G401 (cell line): ENCODE measurements around the gene LAMA2. TPM values are rescaled to one million over a fixed set of nuclear protein-coding genes. Genes with fewer than 3 reads are reported as not detected.

Source experiments
- DNase-seq: peaks from one replicate; pipeline ENCODE4 v3.0.0-alpha.2; 2015; ENCODE audit warnings: low spot score
- in situ Hi-C: cut with HindIII; loops from 2 replicates; pipeline ENCODE4 v1.10.0; 2016; ENCODE audit warnings: low sequenced_read_pairs, mixed read lengths
- total RNA-seq: library from RNA; depleted of rRNA; stranded (reverse); fragments of >200 nt; shearing (Covaris generic); gene quantifications from 2 replicates; pipeline ENCODE4 v1.2.3, GENCODE V29; 2014

LAMA2 gene
- total RNA-seq, 1 experiment from 2014 or later: not detected

DNA sequence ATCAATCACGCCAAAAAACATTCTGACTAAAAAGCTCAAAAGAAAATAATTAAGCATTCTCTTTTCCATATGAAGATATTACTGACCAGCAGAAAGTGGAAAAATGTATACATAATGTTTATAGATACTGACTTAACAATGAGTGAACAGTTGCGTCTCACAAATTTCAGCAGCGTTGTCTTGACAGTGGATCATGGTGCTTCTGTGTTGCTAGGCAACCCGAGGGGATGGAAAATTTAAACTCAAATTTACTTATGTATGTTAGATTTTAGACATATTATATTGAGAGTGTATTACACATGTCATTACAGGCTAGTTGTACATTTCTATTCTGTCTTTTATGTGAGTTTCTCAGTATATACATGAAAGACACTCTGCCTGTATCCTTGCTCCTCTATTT, 110.2 kb downstream of the LAMA2 start:
- in situ Hi-C loops: no loop called here

DNA sequence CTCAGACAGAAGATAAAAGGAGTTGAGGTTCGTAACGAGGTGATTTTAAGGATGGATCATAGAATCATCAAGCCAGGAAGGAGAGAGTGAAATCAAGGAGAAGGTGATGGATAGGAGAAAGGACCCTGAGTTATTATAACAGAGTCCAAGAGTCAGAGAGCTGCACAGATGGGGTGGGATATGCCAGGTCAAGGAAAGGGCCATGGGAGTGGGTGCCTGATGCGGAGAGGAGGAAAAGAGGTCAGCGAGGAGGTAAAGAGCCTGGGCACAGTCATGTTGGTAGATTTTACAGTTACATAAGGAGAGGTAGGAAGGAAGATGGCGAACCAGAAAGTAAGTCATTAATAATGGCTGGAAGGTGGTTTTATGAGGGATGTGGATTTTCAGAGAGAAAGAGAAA, 114.9 kb downstream of the LAMA2 start:
- in situ Hi-C loops: no loop called here
- no peak for DNase-seq

More for the DNA sequence above, 110.2 kb downstream of the LAMA2 start:
- no peak for DNase-seq

- in situ Hi-C loops: no loop called here
Measured at GRCh38 chr6:129006724-129007514, 124.0 kb downstream of the LAMA2 start.

GRCh38 chr6:129007701-129008373, 124.9 kb downstream of the LAMA2 start:
- in situ Hi-C loops: no loop called here
- no peak for DNase-seq

More at GRCh38 chr6:129006724-129007514, 124.0 kb downstream of the LAMA2 start:
- DNase-seq: no peak

DNA sequence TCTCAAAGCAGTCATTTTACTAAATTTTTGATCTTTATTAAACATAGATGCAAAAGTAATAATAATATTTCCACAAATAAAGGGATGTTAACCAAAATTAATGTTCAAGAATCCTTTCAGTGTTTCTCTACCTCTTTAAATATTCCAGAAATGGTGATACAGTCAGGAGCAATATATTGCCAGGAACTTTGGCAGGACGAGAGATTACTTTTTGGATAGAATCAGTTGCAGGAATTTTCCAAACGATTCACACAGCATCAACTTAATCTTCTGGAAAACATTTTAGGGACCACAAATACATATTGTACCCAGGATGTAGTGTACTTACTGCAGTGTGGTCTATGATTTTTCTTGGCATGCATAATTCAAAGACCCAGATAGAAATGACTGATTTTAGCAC, 125.7 kb downstream of the LAMA2 start:
- DNase-seq: no peak

GRCh38 chr6:129009851-129010250, 126.9 kb downstream of the LAMA2 start:
- no peak for DNase-seq
- in situ Hi-C loops: no loop called here

More for the DNA sequence above, 125.7 kb downstream of the LAMA2 start:
- in situ Hi-C loops: no loop called here

GRCh38 chr6:129014302-129014701, 131.4 kb downstream of the LAMA2 start:
- in situ Hi-C loops: no loop called here
- no peak for DNase-seq

DNA sequence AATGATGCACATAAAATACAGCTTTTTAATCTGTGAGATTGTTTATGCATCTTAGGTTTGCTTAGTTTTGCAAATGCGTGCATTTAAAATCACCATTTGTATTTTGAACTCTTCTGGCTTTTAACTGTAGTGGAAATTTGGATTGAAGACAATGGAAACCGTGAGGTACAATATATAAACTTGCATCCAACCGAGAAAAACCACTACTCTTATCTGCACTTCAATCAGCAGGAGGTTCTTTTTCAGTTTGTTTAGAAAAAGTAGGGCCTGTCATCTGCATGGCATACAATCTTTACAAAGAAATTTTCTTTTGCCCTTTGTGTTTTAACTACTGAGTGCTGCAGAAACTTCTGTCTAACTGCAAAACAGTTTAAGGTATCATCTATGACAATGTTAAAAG, 132.8 kb downstream of the LAMA2 start:
- no peak for DNase-seq
- in situ Hi-C loops: no loop called here

DNA sequence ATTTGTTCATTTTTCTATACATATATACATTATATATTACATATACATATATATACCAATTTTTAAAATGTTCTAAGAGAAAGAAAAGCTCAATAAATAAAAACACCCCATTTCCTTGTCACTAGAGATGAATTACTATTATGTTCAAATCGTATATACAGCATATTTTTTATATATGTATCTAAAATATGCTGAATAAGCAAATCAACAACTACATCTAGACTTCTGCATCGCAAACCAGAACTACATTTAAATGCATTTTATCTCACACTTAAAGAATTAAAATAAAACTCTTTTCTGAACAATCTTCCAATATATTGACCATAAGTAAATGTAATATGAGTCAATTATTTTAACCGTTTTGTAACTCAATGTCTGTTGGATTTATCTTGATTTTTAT, 133.9 kb downstream of the LAMA2 start:
- no peak for DNase-seq
- in situ Hi-C loops: no loop called here

GRCh38 chr6:129022011-129022553, 139.1 kb downstream of the LAMA2 start:
- no peak for DNase-seq
- in situ Hi-C loops: no loop called here

DNA sequence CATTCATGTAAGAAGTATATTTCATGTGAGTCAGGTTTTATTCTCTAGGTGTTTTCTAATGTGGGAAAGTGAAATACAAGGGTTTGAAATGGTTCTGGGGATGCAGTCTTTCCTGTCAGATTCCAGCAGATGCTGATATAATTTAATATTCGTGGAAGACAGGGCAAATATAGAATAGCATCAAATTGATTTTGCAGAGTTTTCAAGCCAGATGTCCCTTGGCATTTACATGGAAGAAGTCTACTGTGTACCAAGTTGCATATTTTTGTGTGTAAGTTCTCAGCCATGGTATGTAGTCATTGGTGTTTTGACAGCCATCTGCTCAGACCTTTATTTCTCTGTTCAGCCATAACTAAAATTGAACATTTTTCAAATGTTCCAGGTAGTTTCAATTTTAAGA, 143.7 kb downstream of the LAMA2 start:
- no peak for DNase-seq

GRCh38 chr6:129029778-129030177, 146.8 kb downstream of the LAMA2 start:
- no peak for DNase-seq
- in situ Hi-C loops: no loop called here

More for the DNA sequence above, 143.7 kb downstream of the LAMA2 start:
- in situ Hi-C loops: no loop called here

DNA sequence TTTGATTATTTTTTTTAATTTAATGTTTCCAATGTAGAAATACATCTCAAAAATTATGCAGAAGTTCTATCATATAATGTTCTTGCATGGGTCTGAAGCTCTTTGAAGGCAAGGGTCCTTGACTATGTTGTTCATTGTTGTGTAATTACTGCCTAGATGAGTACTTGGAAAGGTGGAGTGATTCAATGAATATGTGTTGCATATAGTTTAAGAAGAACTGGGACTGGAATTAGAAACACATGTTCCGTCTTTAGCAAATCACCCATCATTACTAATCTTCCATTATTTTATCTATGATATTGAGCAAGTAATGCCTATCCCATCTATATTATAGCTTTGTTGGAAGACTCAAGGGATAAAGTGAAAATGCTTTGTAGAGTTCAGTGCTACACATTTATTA, 147.3 kb downstream of the LAMA2 start:
- in situ Hi-C loops: no loop called here
- DNase-seq: no peak

DNA sequence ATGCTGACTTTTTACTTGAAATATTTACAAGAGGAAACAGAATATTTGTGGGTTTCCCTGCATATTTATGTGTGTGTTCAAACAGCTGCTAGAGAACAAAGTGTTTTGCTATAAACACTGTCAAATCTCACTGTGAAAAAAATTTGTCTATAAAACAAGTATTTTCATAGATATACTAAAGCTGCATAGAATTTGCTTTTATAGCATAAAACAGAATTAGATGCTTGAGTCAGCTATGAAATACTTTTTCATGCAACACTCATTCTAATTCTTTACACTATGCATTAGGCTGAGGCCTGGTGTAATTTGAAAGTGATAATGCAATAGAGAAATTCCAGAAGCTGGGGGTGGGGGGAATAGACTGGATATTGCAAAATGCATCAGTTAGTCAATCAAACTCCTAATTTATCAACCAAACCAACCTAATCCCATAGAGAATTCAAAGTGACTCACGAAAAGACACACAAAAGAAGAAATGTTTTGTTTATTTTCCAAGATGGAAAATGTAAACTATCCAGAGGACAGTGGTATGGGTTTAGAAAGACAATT, 148.2 kb downstream of the LAMA2 start:
- DNase-seq: no peak
- in situ Hi-C loops: no loop called here

DNA sequence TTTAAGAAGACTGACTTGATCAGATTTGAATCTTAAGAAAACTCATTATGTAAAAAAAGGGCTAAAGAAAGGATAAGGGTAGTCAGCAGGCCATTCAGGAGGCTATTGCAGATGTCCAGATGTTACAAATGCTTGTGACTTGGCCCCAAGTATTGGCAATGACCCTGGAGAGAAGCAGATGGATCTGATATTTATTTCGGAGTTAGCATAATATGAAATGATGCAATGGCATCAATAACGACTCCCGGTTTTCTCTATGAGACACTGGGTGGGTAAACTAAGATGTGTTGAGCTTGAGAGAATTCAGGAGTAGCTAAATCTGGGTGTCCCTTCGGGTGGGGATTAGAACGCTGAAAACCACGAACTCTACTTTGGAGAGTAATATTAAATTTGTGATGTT, 149.7 kb downstream of the LAMA2 start:
- no peak for DNase-seq
- in situ Hi-C loops: no loop called here

DNA sequence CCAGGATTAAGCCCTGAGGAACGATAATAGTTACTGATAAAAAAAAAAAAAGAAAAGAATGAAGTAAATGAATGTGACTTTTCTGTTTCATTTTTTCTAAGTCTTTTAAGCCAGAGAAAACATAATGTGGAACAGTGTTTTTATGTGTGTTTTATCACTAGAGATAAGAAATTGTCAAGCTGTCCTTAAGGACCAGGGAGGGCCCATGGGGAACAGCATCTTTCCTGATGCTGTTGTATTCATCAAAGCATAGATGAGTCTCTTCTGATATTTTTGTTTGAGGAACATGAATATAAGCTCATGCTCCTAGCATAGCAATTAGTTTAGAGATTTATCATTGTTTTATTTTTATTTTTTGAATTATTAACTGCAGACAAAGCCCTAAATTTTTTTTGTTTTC, 150.2 kb downstream of the LAMA2 start:
- in situ Hi-C loops: no loop called here
- DNase-seq: no peak

DNA sequence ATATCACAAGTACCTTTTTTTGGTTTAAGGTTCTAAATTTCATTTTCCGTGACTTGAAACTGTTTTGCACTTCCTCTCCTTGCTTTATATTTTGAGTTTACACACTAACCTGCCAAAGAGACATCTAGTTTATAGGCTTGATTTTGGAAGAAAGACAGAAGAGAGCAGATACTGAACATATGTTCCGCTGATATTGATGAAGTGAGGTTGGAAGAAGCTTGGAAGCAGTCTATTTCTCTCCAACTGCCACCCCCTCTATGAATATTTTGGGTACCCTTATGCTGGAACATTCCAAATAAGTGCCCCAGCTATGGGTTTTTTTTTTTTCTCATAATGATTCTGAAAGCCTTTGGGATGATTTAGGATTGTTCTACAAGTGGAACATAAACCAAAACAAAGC, 150.6 kb downstream of the LAMA2 start:
- in situ Hi-C loops: no loop called here
- no peak for DNase-seq

GRCh38 chr6:129041563-129041962, 158.6 kb downstream of the LAMA2 start:
- no peak for DNase-seq
- in situ Hi-C loops: no loop called here

DNA sequence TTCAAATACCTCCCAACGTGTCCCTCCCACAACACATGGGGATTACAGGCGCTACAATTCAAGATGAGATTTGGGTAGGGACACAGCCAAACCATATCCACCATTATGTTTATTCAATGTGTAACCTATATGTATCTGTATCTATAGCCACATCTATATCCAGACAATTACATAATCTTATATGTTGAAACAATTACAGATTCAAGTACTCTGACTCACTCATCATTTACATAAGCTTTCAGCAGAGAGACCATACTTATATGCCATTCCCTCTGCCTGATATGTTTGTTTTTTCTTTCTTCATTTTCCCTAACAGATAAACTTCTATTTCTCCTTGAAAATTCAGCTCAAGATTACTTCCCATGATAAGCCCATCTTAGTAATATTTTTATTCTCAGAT, 163.6 kb downstream of the LAMA2 start:
- no peak for DNase-seq
- in situ Hi-C loops: no loop called here

GRCh38 chr6:129047834-129048233, 164.9 kb downstream of the LAMA2 start:
- no peak for DNase-seq
- in situ Hi-C loops: no loop called here
